Measurements from ENCODE around the gene ELF4.

The ELF4 gene

GRCh38 chrX:130084631-130085237, 25.6 kb downstream of the ELF4 start:
- Histone ChIP-seq H3K36me3 (ENCODE audit: low read depth) (0 out of 2 replicates have a peak, but pooled peaks cover under 1% of the 10 kb centered on the region), H3K27me3 (ENCODE audit: insufficient read depth, poor library complexity, severe bottlenecking) (no peaks in the 10 kb centered on the region), H3K27ac (ENCODE audit: poor library complexity, severe bottlenecking) (no peak overlapping the region), H3K9me3 (ENCODE audit: severe bottlenecking) (no peaks in the 10 kb centered on the region), H3K4me1 (ENCODE audit: insufficient read depth, poor library complexity, severe bottlenecking) (no peaks in the 10 kb centered on the region), H3K4me3 (ENCODE audit: severe bottlenecking) (no peak overlapping the region)
- ATAC-seq (ENCODE audit: low read depth) (no peak), DNase-seq (ENCODE audit: low spot score) (no peak)
- TF ChIP-seq, protein P1, sequence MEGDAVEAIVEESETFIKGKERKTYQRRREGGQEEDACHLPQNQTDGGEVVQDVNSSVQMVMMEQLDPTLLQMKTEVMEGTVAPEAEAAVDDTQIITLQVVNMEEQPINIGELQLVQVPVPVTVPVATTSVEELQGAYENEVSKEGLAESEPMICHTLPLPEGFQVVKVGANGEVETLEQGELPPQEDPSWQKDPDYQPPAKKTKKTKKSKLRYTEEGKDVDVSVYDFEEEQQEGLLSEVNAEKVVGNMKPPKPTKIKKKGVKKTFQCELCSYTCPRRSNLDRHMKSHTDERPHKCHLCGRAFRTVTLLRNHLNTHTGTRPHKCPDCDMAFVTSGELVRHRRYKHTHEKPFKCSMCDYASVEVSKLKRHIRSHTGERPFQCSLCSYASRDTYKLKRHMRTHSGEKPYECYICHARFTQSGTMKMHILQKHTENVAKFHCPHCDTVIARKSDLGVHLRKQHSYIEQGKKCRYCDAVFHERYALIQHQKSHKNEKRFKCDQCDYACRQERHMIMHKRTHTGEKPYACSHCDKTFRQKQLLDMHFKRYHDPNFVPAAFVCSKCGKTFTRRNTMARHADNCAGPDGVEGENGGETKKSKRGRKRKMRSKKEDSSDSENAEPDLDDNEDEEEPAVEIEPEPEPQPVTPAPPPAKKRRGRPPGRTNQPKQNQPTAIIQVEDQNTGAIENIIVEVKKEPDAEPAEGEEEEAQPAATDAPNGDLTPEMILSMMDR (IDR thresholded peaks at IDR 0.05; ENCODE audit: poor library complexity, severe bottlenecking): no peak

DNA sequence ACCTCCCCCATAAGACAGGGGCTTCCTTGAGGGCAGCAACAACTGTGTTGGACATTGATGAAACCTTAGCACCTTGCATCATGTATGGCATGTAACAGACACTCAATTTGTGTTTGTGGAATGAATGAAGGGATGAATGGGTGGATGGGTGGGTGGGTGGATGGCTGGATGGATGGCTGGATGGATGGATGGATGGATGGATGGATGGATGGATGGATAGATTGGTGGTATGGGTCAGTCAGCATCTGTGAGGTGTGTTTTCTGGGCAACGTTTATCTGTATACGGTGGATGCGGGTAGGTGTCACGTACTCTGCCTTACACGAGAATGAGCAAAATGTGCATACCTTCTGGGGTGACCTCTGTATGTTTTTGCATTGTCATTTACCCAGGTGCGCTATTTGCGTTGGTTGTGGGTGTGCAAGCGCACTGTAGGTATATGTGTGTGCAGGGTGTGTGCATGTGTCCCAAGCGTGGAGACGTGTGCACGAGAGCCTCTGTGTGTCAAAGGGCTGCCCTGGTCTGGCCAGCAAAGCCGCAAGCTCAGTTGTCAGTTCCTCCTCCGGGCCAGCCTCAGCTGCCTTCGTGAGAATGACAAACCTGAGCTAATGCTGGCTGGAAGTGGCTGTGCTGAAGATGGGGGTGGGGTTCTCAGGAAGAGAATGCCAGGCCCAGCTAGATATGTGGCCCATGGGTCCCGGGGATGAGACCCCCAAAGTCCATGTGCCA, 26.5 kb downstream of the ELF4 start:
- no peaks in the 10 kb centered on the region for H3K27me3 ChIP-seq (ENCODE audit: insufficient read depth, poor library complexity, severe bottlenecking)
- TF ChIP-seq, protein P1 (IDR thresholded peaks at IDR 0.05; ENCODE audit: poor library complexity, severe bottlenecking): no peak
- H3K4me3 ChIP-seq (ENCODE audit: severe bottlenecking): no peak overlapping the region
- no peak overlapping the region for H3K27ac ChIP-seq (ENCODE audit: poor library complexity, severe bottlenecking)
- H3K36me3 ChIP-seq (ENCODE audit: low read depth): 0 out of 2 replicates have a peak, but pooled peaks cover 5% of the 10 kb centered on the region
- ATAC-seq (ENCODE audit: low read depth) (no peak), DNase-seq (ENCODE audit: low spot score) (no peak)
- no peaks in the 10 kb centered on the region for H3K9me3 ChIP-seq (ENCODE audit: severe bottlenecking)
- H3K4me1 ChIP-seq (ENCODE audit: insufficient read depth, poor library complexity, severe bottlenecking): no peaks in the 10 kb centered on the region

GRCh38 chrX:130083107-130083490, 27.2 kb downstream of the ELF4 start:
- ATAC-seq (ENCODE audit: low read depth) (no peak), DNase-seq (ENCODE audit: low spot score) (no peak)
- no peak overlapping the region for H3K4me3 ChIP-seq (ENCODE audit: severe bottlenecking)
- H3K36me3 ChIP-seq (ENCODE audit: low read depth): 0 out of 2 replicates have a peak, but pooled peaks cover 5% of the 10 kb centered on the region
- H3K4me1 ChIP-seq (ENCODE audit: insufficient read depth, poor library complexity, severe bottlenecking): no peaks in the 10 kb centered on the region
- TF ChIP-seq, protein P1 (IDR thresholded peaks at IDR 0.05; ENCODE audit: poor library complexity, severe bottlenecking): no peak
- no peaks in the 10 kb centered on the region for H3K27me3 ChIP-seq (ENCODE audit: insufficient read depth, poor library complexity, severe bottlenecking)
- H3K9me3 ChIP-seq (ENCODE audit: severe bottlenecking): no peaks in the 10 kb centered on the region
- no peak overlapping the region for H3K27ac ChIP-seq (ENCODE audit: poor library complexity, severe bottlenecking)

DNA sequence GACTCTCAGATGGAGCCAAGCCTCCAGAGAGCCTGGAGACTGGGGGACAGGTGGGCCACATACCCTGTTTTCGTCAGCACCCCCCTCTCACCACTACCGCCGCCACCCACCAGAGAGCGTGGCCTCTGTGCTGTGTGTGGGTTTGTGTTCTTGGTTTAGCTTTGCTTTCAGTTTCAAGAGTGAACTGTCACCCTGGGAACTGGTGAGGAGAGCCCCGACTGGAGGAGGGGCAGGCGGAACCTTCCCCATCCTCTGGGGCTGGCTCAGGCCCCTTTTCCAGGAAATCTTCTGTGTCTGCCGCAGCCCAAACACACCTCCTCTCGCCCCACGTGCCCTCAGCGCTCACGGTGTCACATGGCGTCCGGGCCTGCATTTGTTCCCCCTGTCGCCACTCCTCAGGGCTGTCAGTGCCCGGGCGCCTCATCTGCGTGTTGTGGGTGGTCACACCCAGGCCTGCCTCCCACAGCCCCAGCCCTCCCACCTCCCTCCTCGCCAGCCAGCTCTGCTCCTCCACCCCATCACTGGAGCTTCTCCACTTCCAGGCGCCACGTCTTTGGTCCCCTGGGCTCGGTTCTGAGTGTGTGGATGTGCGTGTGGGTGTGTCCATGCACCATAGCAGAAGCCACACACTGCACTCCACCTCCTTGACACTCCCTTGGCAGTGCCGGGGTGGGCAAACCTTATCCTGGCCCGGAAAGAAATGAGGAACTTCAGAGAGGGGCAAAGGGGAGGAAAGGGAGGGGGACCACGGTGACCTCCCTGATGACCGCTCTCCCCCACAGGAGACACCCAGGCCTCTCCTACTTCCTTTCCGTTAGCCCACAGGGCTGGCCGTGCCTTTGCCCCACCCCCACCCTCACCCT, 27.8 kb downstream of the ELF4 start:
- ATAC-seq (ENCODE audit: low read depth) (no peak; the same call in 2 of the 3 replicates), DNase-seq (ENCODE audit: low spot score) (no peak)
- TF ChIP-seq, protein P1 (IDR thresholded peaks at IDR 0.05; ENCODE audit: poor library complexity, severe bottlenecking): no peak
- Histone ChIP-seq H3K9me3 (ENCODE audit: severe bottlenecking) (no peaks in the 10 kb centered on the region), H3K4me1 (ENCODE audit: insufficient read depth, poor library complexity, severe bottlenecking) (no peaks in the 10 kb centered on the region), H3K27ac (ENCODE audit: poor library complexity, severe bottlenecking) (no peak overlapping the region), H3K27me3 (ENCODE audit: insufficient read depth, poor library complexity, severe bottlenecking) (no peaks in the 10 kb centered on the region), H3K36me3 (ENCODE audit: low read depth) (0 out of 2 replicates have a peak, but pooled peaks cover 5% of the 10 kb centered on the region), H3K4me3 (ENCODE audit: severe bottlenecking) (no peak overlapping the region)

All from RWPE2 (cell line).